A673 (cell line): ENCODE results near the gene PHYHD1.

ENCODE experiments used
- CTCF ChIP-seq: fragments of 300-800, 200-600 bp; sonication (generic); conservative IDR thresholded peaks from 2 replicates; pipeline ENCODE4 v1.5.1; 2017; ENCODE audit warnings: low read depth, mild to moderate bottlenecking, antibody characterized with exemption, low read length, moderate library complexity, mixed read lengths
- EZH2 ChIP-seq: fragments of 200-600 bp; sonication (generic); IDR thresholded peaks from 2 replicates; pipeline ENCODE4 v1.6.1; 2017; ENCODE audit warnings: borderline replicate concordance, low read depth, mild to moderate bottlenecking, mixed read lengths, antibody characterized with exemption, low read length; ENCODE audit not compliant: poor library complexity, severe bottlenecking

GRCh38 chr9:128886211-128886891 lies 34.4 kb upstream of the PHYHD1 start:
- no peak for TF ChIP-seq EZH2
- no peak for TF ChIP-seq CTCF
